Thyroid gland (tissue), 4 donors: ENCODE measurements around the gene DAB2IP. TPM values are rescaled to one million over a fixed set of nuclear protein-coding genes. Genes with fewer than 3 reads are reported as not detected.
A peak's percentile ranks its signal among the peaks of the same experiment; 100 is the strongest.

Experiments
- DNase-seq, 2 donors: peaks; one replicate each; pipeline ENCODE4 v3.0.0-alpha.2; 2019
- H3K27ac ChIP-seq, 3 donors: fragments of 200-600 bp; sonication (generic); 1 replicate in 2 of 3; 2 replicates in 1 of 3; pipeline ENCODE4 v1.5.1; 2016 to 2019; ENCODE audit warnings: mild to moderate bottlenecking in 1 of 3, moderate library complexity in 1 of 3
- H3K27me3 ChIP-seq: fragments of 200-600 bp; sonication (generic); one replicate; pipeline ENCODE4 v1.5.1; 2019
- H3K36me3 ChIP-seq, 2 donors: fragments of 200-600 bp; sonication (generic); one replicate each; pipeline ENCODE4 v1.5.1; 2016 to 2019
- H3K4me1 ChIP-seq, 2 donors: fragments of 200-600 bp; sonication (generic); one replicate each; pipeline ENCODE4 v1.5.1; 2017 to 2019
- H3K4me3 ChIP-seq, 3 donors: fragments of 200-600 bp; sonication (generic); replicated peaks in 1 of 3; 1 replicate in 2 of 3; 2 replicates in 1 of 3; pipeline ENCODE4 v1.5.1; 2016; ENCODE audit warnings: mild to moderate bottlenecking in 1 of 3
- H3K9me3 ChIP-seq: fragments of 200-600 bp; sonication (generic); one replicate; pipeline ENCODE4 v1.5.1; 2017
- CTCF ChIP-seq, 6 experiments: fragments of 200-600 bp in 3 of 6; fragments of 450-650 bp in 3 of 6; sonication (generic) in 3 of 6; IDR thresholded peaks; one replicate each; pipeline ENCODE4 v1.5.1; 2016 to 2019; ENCODE audit warnings: antibody characterized with exemption in 6 of 6, mild to moderate bottlenecking in 2 of 6, inconsistent platforms in 1 of 6, moderate library complexity in 1 of 6
- POLR2A ChIP-seq, 2 donors: fragments of 450-650 bp; IDR thresholded peaks; one replicate each; pipeline ENCODE4 v1.6.1; 2017; ENCODE audit warnings: antibody characterized with exemption in 2 of 2, mild to moderate bottlenecking in 2 of 2, moderate library complexity in 1 of 2
- WGBS, 2 donors: methylation state at CpG; one replicate each; pipeline ENCODE4 v1.1.5; 2017; 5-methylcytosine and 5-hydroxymethylcytosine counted together
- intact Hi-C: fragments of 100-400 bp; cut with DNase I; formaldehyde crosslinking; loops from one replicate; pipeline ENCODE4 v1.15.1; 2023
- total RNA-seq, 4 donors: library from RNA; depleted of rRNA; stranded (reverse); fragments of >200 nt; gene quantifications; one replicate each; pipeline ENCODE4 v1.2.3, GENCODE V29; 2016

The DAB2IP gene
- total RNA-seq, 4 donors from 2014 or later: 26.0 to 48.5 (median 38.2) TPM

- WGBS, 2 donors: 92 to 93% methylated on average over 9 to 10 of the region's 10 CpGs
- H3K27ac ChIP-seq: peak overlapping the region in 2 of 3 donors; percentile 35 to 44
These were observed 14.3 kb upstream of the DAB2IP start for GRCh38 chr9:121636978-121637712.

GRCh38 chr9:121637713-121638220 lies 13.7 kb upstream of the DAB2IP start:
- Histone ChIP-seq H3K4me1 (peaks cover 16 to 53% of the 10 kb centered on the region in 2 donors), H3K27ac (no peak overlapping the region), H3K36me3 (no peaks in the 10 kb centered on the region), H3K4me3 (no peak overlapping the region), H3K9me3 (no peaks in the 10 kb centered on the region), H3K27me3 (no peaks in the 10 kb centered on the region)
- WGBS, 2 donors: 67 to 83% methylated on average over 8 of the region's 8 CpGs
- TF ChIP-seq POLR2A (IDR thresholded peaks at IDR 0.05): no peak
- no peak for TF ChIP-seq CTCF (IDR thresholded peaks at IDR 0.05)
- DNase-seq: peak in 1 of 2 donors; percentile 27
- intact Hi-C loops: loop anchor here (10.0 kb wide), 2 partner anchors 47 to 357 kb away; no protein-coding TSS in a partner anchor

More at GRCh38 chr9:121636978-121637712, 14.3 kb upstream of the DAB2IP start:
- no peaks in the 10 kb centered on the region for H3K27me3 ChIP-seq
- H3K36me3 ChIP-seq: no peaks in the 10 kb centered on the region
- H3K9me3 ChIP-seq: no peaks in the 10 kb centered on the region
- intact Hi-C loops: loop anchor here (10.0 kb wide), 2 partner anchors 48 to 358 kb away; no protein-coding TSS in a partner anchor
- TF ChIP-seq POLR2A (IDR thresholded peaks at IDR 0.05) (no peak), CTCF (IDR thresholded peaks at IDR 0.05) (no peak)
- no peak for DNase-seq
- no peak overlapping the region for H3K4me3 ChIP-seq
- H3K4me1 ChIP-seq: peaks cover 16 to 53% of the 10 kb centered on the region in 2 donors

- no peaks in the 10 kb centered on the region for H3K9me3 ChIP-seq
- peaks cover 16 to 53% of the 10 kb centered on the region in 2 donors for H3K4me1 ChIP-seq
- H3K4me3 ChIP-seq: no peak overlapping the region
- H3K27me3 ChIP-seq: no peaks in the 10 kb centered on the region
- DNase-seq: peak; percentile 19 to 35
- 89 to 92% methylated on average over 8 of the region's 8 CpGs for WGBS, 2 donors
- H3K36me3 ChIP-seq: no peaks in the 10 kb centered on the region
- no peak overlapping the region for H3K27ac ChIP-seq
- intact Hi-C loops: loop anchor here (10.0 kb wide), 2 partner anchors 46 to 356 kb away; no protein-coding TSS in a partner anchor
- no peak for TF ChIP-seq POLR2A (IDR thresholded peaks at IDR 0.05)
- no peak for TF ChIP-seq CTCF (IDR thresholded peaks at IDR 0.05)
These were observed 13.0 kb upstream of the DAB2IP start for GRCh38 chr9:121638399-121638798.

GRCh38 chr9:121638901-121639592 lies 12.4 kb upstream of the DAB2IP start:
- no peak overlapping the region for H3K4me3 ChIP-seq
- no peaks in the 10 kb centered on the region for H3K36me3 ChIP-seq
- TF ChIP-seq CTCF (IDR thresholded peaks at IDR 0.05) (no peak), POLR2A (IDR thresholded peaks at IDR 0.05) (no peak)
- 89 to 95% methylated on average over 5 of the region's 5 CpGs for WGBS, 2 donors
- no peaks in the 10 kb centered on the region for H3K27me3 ChIP-seq
- no peak for DNase-seq
- intact Hi-C loops: loop anchor here (10.0 kb wide), 2 partner anchors 46 to 356 kb away; no protein-coding TSS in a partner anchor
- peaks cover 15 to 50% of the 10 kb centered on the region in 2 donors for H3K4me1 ChIP-seq
- no peak overlapping the region for H3K27ac ChIP-seq
- no peaks in the 10 kb centered on the region for H3K9me3 ChIP-seq
